Hematopoietic multipotent progenitor cell treated with erythropoietin and hydrocortisone succinate and interleukin-3 and kit ligand, for 8 days (in vitro differentiated cells): ENCODE results near the gene DYSF.

ENCODE experiments used
- DNase-seq: peaks from one replicate; pipeline ENCODE4 v3.0.0-alpha.2; 2015

Gene DYSF

GRCh38 chr2:71715241-71715750 lies 261.9 kb downstream of the DYSF start:
- no peak for DNase-seq

DNA sequence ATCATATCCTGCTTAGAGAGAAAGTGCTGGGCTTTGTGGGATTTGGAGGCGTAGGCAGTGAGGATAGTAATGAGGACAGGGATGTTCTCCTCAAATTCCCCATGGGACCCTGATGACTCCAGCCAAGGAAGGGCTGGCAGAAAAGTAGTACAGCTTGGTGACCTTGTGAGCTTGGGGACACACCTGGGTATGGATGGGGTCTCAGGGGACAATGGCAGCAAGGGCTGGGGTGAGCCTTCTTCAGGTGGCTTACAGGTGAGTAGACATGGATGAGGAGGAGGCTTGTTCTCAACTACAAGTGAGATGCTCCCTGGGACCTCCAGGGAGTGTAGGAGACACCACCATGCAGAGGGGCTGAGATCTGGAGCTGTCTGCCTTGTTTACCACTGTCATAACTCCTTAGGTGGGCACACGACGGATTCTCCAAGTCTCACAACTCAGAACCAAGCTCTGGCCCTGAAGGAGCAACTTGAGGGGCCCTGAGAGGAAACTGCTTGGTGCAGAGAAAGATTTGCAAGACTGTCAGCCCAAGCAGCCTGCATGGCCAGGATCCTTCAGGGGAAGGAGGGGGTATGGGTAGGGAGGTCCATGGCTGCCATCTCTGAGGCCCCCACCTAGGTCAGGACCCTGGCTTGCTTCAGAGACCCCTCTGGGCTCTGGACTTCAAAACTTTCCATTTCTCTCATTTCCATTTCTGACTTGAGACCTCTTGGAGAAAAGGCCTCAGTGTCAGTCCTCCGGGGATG lies 262.8 kb downstream of the DYSF start:
- no peak for DNase-seq

- DNase-seq = no peak
These were observed 263.6 kb downstream of the DYSF start for GRCh38 chr2:71716697-71717624.

DNA sequence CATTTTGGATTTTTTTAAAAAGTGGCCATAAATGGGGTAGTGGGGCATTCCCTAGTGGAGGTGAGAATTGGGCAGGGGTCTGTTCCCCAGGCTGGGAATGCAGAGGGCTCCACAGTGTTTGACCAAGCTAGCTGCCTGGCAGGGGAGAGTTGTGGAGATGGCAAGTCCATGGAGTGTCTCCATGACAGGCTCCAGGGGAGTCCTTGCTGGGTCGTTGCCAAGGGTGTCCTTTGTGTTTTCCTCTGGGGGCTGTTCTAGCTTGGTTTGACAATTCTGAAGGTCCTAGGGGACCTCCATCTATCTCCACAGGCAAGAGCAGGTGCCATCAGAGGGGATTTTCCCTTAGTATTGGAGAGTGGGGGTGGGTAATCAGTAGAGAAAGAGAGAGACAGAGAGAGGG lies 265.3 kb downstream of the DYSF start:
- no peak for DNase-seq

- no peak for DNase-seq
These were observed 266.3 kb downstream of the DYSF start for GRCh38 chr2:71719520-71720282.

DNA sequence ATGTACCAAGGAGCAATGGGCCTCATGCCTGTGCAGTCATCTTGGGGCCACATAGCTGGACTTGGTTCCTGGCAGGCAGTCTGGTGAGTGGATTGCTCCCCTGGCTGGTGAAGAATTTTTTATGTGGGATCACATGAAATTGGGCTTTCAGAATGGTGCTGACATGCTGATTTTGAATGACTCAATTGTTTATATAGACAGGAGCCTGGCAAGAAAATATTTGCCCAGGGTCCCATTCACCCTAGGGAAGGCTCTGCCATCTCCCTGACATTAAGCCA lies 266.9 kb downstream of the DYSF start:
- DNase-seq = no peak

DNA sequence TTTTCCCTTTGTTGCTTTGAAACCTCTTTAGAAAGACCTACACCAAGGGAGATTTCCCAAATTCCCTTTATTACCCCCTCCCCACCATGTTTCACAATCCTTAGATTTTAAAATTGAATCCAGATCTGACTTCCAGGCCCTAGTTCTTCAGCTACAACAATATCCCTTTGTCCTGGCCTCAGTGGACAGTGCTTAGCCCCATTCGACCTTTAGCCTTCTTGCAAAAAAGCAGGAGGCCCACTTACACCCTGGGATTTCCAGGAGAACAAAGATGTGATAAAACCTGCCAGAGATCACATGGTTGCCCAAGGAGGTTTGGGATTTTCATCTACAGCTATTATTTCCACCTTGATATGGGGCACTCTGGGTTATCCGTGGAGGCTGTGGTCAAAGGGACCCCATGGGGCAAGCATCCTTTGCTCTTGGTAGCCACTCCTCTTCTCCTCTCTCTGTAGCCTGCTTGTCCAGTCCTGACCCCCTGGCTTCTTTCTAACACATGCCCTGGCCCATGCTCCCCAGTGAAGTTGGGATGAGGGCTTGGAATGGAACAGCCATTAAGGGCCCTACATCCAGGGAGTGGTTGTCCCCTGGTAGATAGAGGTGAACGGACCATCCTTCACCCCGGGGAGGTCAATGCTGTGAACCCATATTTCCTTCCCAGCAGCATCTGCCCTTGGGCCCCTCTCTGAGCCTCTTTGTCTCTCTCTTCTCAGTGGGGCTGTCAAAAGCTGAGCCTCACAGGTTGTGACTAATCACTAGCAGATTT lies 267.4 kb downstream of the DYSF start:
- DNase-seq = no peak

GRCh38 chr2:71721362-71721665 lies 268.0 kb downstream of the DYSF start:
- DNase-seq = no peak

- no peak for DNase-seq
These were observed 268.3 kb downstream of the DYSF start for GRCh38 chr2:71721669-71722068.

DNA sequence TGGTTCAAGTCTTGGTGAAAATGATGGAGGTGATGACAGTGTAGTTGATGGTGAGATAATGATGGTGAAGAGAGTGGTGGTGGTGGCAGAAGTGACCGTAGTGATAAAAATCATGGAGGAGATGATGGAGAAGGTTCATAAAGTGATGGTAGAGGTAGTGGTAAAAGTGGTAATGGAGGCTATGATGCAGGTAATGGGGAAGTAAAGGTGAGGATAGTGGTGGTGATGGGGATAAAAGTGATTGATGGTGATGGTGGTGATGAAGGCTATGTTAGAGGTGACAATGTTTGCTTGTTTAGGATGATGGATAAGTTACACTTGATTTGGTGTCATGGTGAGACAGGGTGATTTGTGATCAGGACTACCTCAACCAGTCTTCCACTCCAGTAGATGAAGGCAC lies 268.9 kb downstream of the DYSF start:
- DNase-seq = no peak

- DNase-seq = no peak
These were observed 271.4 kb downstream of the DYSF start for GRCh38 chr2:71724793-71725192.

GRCh38 chr2:71725836-71726235 lies 272.5 kb downstream of the DYSF start:
- DNase-seq = no peak

DNA sequence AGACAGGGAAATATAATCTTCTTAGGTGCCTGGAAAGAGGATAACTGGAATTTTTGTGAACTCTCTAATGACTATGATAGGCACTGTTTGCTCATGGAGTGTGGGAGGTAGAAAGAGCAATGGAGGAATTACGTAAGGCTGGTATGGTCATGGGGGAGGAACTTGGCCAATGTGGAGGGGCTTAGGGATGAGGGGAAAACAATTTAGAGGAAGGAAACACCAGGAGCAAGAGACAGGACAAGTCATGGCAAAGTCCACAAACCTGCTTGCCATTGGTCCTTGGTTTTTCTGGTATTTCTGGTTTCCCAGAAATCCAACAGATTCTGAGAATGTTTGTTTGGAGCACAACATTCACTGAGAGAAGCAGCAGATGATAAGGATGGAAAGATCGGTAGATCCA lies 274.2 kb downstream of the DYSF start:
- no peak for DNase-seq

DNA sequence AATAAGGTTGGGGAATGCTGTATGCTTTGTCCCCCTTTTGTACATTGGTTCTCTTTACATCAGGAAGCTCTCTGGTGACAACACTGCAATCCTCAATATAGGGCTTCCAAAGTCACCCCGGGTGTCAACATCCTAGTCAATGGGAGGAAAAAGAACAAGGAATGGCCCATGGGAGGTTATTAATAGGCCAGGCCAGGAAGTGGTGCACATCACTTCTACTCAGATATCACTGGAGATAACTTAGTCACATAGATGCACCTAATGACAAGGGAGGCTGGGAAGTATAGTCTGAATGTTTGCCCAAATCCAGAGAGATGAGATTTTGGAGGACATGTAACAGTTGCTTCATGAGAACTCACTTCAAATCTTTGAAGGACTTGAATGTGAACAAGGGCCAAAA lies 274.7 kb downstream of the DYSF start:
- DNase-seq = no peak

DNA sequence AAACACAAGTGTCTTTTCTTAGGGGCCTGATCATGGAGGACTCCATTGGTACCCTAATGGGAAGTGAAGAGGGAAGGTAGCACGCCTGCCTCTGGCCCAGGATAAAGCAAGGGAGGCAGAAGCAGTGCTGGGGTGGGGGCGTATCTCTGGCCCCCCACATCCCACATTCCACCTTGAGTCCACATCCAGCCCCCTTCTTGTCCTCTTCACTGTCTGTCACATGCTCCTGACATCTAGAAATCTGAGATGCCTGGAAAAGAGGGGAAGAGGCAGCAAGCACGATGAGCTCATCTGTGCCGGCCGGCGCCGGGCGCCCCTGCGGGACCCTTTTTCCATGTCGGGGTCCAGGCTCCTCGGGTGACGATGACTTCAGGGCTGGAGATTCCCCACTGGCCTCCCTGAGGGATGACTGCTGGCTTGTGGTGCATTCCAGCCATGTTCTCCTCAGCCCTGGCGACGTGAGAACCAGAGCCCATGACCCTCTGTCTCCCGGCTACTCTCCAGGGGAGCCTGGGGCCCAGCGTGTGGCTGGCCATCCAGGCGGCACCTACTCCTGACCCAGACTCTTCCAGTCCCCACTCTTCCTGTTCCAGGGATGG lies 277.5 kb downstream of the DYSF start:
- no peak for DNase-seq

DNA sequence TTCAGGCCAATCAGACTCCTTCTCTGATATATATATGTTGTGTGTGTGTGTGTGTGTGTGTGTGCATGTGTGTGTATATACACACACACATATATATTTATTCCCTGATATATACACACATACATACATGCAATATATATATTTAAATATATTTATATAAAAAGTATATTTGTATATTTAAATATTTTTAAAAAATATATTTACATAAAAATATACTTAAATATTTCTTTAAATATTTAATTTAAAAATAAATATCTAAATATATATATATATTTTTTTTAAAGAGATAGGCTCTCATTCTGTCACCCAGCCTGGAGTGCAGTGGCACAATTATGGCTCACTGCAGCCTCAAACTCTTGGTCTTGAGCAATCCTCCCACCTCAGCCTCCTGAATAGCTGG lies 281.3 kb downstream of the DYSF start:
- no peak for DNase-seq

- no peak for DNase-seq
These were observed 282.3 kb downstream of the DYSF start for GRCh38 chr2:71735676-71736075.
